Endothelial cell of umbilical vein (primary cell): Measurements from ENCODE around the gene THAP11. TPM values are rescaled to one million over a fixed set of nuclear protein-coding genes. Genes with fewer than 3 reads are reported as not detected.

ENCODE experiments used
- BruUV-seq: library from RNA; stranded (reverse); fragments of 400-500 nt; replicated peaks from 2 replicates; lab custom pipeline; 2021; lab: Mats Ljungman, UMichigan
- CTCF ChIA-PET: fragments of 300-600, 350-600 bp; sonication (Branson Sonifier 250); formaldehyde crosslinking; loops from one replicate; lab custom pipeline; 2021; ENCODE audit warnings: antibody characterized with exemption, inconsistent platforms; lab: Charles Lee
- POLR2A ChIA-PET: fragments of 300-600, 350-600 bp; sonication (Branson Sonifier 250); formaldehyde crosslinking; loops from one replicate; lab custom pipeline; 2021; ENCODE audit warnings: antibody characterized with exemption, inconsistent platforms; lab: Charles Lee
- DNase-seq: peaks from one replicate; pipeline ENCODE4 v3.0.0-alpha.2; 2011; ENCODE audit warnings: low read depth, low spot score
- FAIRE-seq: peaks from 2 replicates; lab custom pipeline; 2011; peaks lifted over from hg19 to GRCh38; lab: Jason Lieb, UNC
- H2AFZ ChIP-seq: 2 replicates; pipeline ENCODE4 v1.6.0; 2012; ENCODE audit warnings: low read depth, low read length, control low read depth, inconsistent platforms
- H3K27ac ChIP-seq: 2 replicates; pipeline ENCODE4 v1.5.1; 2011; ENCODE audit warnings: low read depth, mild to moderate bottlenecking, control low read depth, low read length, moderate library complexity; ENCODE audit not compliant: insufficient read depth
- H3K27me3 ChIP-seq, 2 experiments: 2 replicates each; pipeline versions ENCODE4 v1.6.0 to v1.6.1; 2011; ENCODE audit warnings: low read length in 2 of 2, mixed read lengths in 1 of 2; ENCODE audit not compliant: control insufficient read depth in 2 of 2, insufficient read depth in 2 of 2
- H3K36me3 ChIP-seq, 2 experiments: 2 replicates in 1 of 2; 3 replicates in 1 of 2; pipeline ENCODE4 v1.5.1; 2011; ENCODE audit warnings: low read length in 2 of 2, mild to moderate bottlenecking in 1 of 2, moderate library complexity in 1 of 2; ENCODE audit not compliant: control insufficient read depth in 2 of 2, insufficient read depth in 2 of 2; ENCODE audit errors: extremely low read depth in 1 of 2
- H3K4me1 ChIP-seq: 3 replicates; pipeline ENCODE4 v1.5.1; 2011; ENCODE audit warnings: mild to moderate bottlenecking, low read length; ENCODE audit not compliant: control insufficient read depth, insufficient read depth; ENCODE audit errors: extremely low read depth
- H3K4me2 ChIP-seq: 2 replicates; pipeline ENCODE4 v1.6.1; 2011; ENCODE audit warnings: low read length, control low read depth, mixed read lengths; ENCODE audit not compliant: insufficient read depth
- H3K4me3 ChIP-seq, 3 experiments: fragments of 200-600 bp in 1 of 3; sonication (generic), shearing (Covaris generic) in 1 of 3; replicated peaks in 1 of 3; 2 replicates each; pipeline ENCODE4 v1.5.1; 2011 to 2016; ENCODE audit warnings: control low read depth in 3 of 3, low read length in 3 of 3, mild to moderate bottlenecking in 2 of 3, inconsistent platforms in 1 of 3, low read depth in 1 of 3, moderate library complexity in 1 of 3; ENCODE audit not compliant: insufficient read depth in 1 of 3
- H3K79me2 ChIP-seq: 2 replicates; pipeline ENCODE4 v1.6.0; 2012; ENCODE audit warnings: low read length, inconsistent platforms; ENCODE audit not compliant: control insufficient read depth, insufficient read depth
- H3K9ac ChIP-seq: replicated peaks from 2 replicates; pipeline ENCODE3; 2011; ENCODE audit warnings: low read length, control low read depth; ENCODE audit not compliant: insufficient read depth; ENCODE audit errors: extremely low read depth
- H3K9me1 ChIP-seq: replicated peaks from 3 replicates; pipeline ENCODE4 v1.6.0; 2011; ENCODE audit warnings: mild to moderate bottlenecking, low read length; ENCODE audit not compliant: control insufficient read depth, insufficient read depth; ENCODE audit errors: extremely low read depth
- H3K9me3 ChIP-seq: replicated peaks from 2 replicates; pipeline ENCODE4 v1.5.1; 2012; ENCODE audit warnings: low read length, inconsistent platforms; ENCODE audit not compliant: control insufficient read depth, insufficient read depth
- H4K20me1 ChIP-seq: replicated peaks from 2 replicates; pipeline ENCODE3; 2011; ENCODE audit warnings: mild to moderate bottlenecking, low read length; ENCODE audit not compliant: control insufficient read depth, insufficient read depth; ENCODE audit errors: extremely low read depth
- CTCF ChIP-seq, 2 donors: IDR thresholded peaks; 1 replicate in 1 of 2; 2 replicates in 1 of 2; pipeline ENCODE4 v1.5.1; 2011; ENCODE audit warnings: low read length in 2 of 2, mild to moderate bottlenecking in 2 of 2, moderate library complexity in 2 of 2, control low read depth in 1 of 2, inconsistent platforms in 1 of 2, low read depth in 1 of 2; ENCODE audit not compliant: insufficient read depth in 1 of 2; ENCODE audit errors: extremely low read depth in 1 of 2
- EZH2 ChIP-seq: IDR thresholded peaks from 2 replicates; pipeline ENCODE4 v1.6.1; 2012; ENCODE audit warnings: borderline replicate concordance, low read depth, mild to moderate bottlenecking, moderate library complexity, low read length, inconsistent platforms; ENCODE audit not compliant: severe bottlenecking
- FOS ChIP-seq: IDR thresholded peaks from 2 replicates; pipeline ENCODE4 v1.6.1; 2011; ENCODE audit warnings: mild to moderate bottlenecking, low read length, moderate library complexity, borderline replicate concordance; ENCODE audit not compliant: insufficient read depth
- GATA2 ChIP-seq: IDR thresholded peaks from 2 replicates; pipeline ENCODE4 v1.7.0; 2011; ENCODE audit warnings: low read depth, mild to moderate bottlenecking, moderate library complexity, mixed read lengths, low read length; ENCODE audit not compliant: insufficient read length, insufficient read depth
- JUN ChIP-seq: IDR thresholded peaks from 2 replicates; pipeline ENCODE4 v1.6.1; 2011; ENCODE audit warnings: borderline replicate concordance, low read depth; ENCODE audit not compliant: insufficient read length, insufficient read depth
- MAX ChIP-seq: IDR thresholded peaks from 2 replicates; pipeline ENCODE4 v1.6.1; 2011; ENCODE audit not compliant: insufficient read depth, insufficient read length
- MYC ChIP-seq: IDR thresholded peaks from one replicate; pipeline ENCODE4 v1.6.1; 2011; ENCODE audit warnings: mild to moderate bottlenecking, low read depth, low read length
- POLR2A ChIP-seq: IDR thresholded peaks from 2 replicates; pipeline ENCODE4 v1.6.1; 2012; ENCODE audit warnings: low read depth, mild to moderate bottlenecking, control low read depth, low read length
- POLR2AphosphoS5 ChIP-seq: IDR thresholded peaks from 2 replicates; pipeline ENCODE4 v1.6.1; 2012; ENCODE audit warnings: low read depth, mild to moderate bottlenecking, control low read depth, low read length, moderate library complexity; ENCODE audit not compliant: insufficient read depth
- dilution Hi-C: fragments of 300-500 bp; cut with MboI; formaldehyde crosslinking; loops from one replicate; pipeline ENCODE4 v1.15.0; 2019; ENCODE audit warnings: low sequenced_read_pairs; ENCODE audit not compliant: extremely low pct_ligation_motif_present
- intact Hi-C: fragments of 100-400 bp; cut with micrococcal nuclease; formaldehyde crosslinking; loops from one replicate; pipeline ENCODE4 v1.10.0; 2022
- polyA plus RNA-seq, 4 experiments: library from polyadenylated mRNA; depleted of rRNA in 3 of 4; stranded (reverse) in 3 of 4; unstranded in 1 of 4; fragments of >200 nt; gene quantifications; 2 replicates each; pipeline versions ENCODE4 v1.2.1 to v1.2.3, GENCODE V29; 2011 to 2012; ENCODE audit warnings: missing spikeins in 1 of 4
- total RNA-seq: library from RNA; stranded (reverse); gene quantifications from 2 replicates; pipeline ENCODE4 v1.2.3, GENCODE V29; 2021

Gene THAP11
- total and polyA plus RNA-seq, 2 donors (not counting 3 experiments of a cell fraction or from before 2014, with no cell fraction given) = 24.0 to 25.9 TPM

- Histone ChIP-seq H2AFZ (no peak overlapping the region), H3K27ac (no peak overlapping the region), H3K79me2 (no peaks in the 10 kb centered on the region), H3K9me3 (no peaks in the 10 kb centered on the region), H3K9ac (no peak overlapping the region), H3K4me1 (no peaks in the 10 kb centered on the region), H3K9me1 (no peaks in the 10 kb centered on the region), H3K4me3 (no peak overlapping the region), H3K27me3 (no peaks in the 10 kb centered on the region), H3K36me3 (peaks cover 3 to 53% of the 10 kb centered on the region in 2 experiments), H3K4me2 (no peak overlapping the region), H4K20me1 (no peaks in the 10 kb centered on the region)
- no TSS peak for BruUV-seq
- ChIA-PET POLR2A (no interaction called here), CTCF (interaction anchor here (0.6 to 5.4 kb wide), 4 partner anchors 41 to 155 kb away, joined by 4 to 106 read pairs (median 24); partner anchors contain the start of genes CTRL and PSMB10)
- intact Hi-C loops = no loop called here
- no peak for DNase-seq
- TF ChIP-seq GATA2 = no peak
- TF ChIP-seq CTCF (IDR thresholded peaks at IDR 0.05; ENCODE audit: extremely low read depth in 1 of 2, insufficient read depth in 1 of 2, low read depth in 1 of 2, low read length in 2 of 2) = no peak
- no peak for TF ChIP-seq POLR2A
- no peak for TF ChIP-seq MYC
- no peak for TF ChIP-seq EZH2
- no peak for TF ChIP-seq MAX
- no peak for TF ChIP-seq POLR2AphosphoS5
- TF ChIP-seq JUN = no peak
- TF ChIP-seq FOS = no peak
- FAIRE-seq = no peak
- dilution Hi-C loops = no loop called here
Measured at GRCh38 chr16:67885545-67885944, 43.4 kb downstream of the THAP11 start.
